A673 (cell line): ENCODE measurements around the gene DNASE1L3. TPM values are rescaled to one million over a fixed set of nuclear protein-coding genes. Genes with fewer than 3 reads are reported as not detected.

Experiments used
- BruUV-seq: library from RNA; stranded (reverse); fragments of 400-500 nt; replicated peaks from 2 replicates; lab custom pipeline; 2021; lab: Mats Ljungman, UMichigan
- CTCF ChIA-PET: fragments of 300-600 bp; sonication (Branson Sonifier 250); formaldehyde crosslinking; loops from one replicate; lab custom pipeline; 2022; ENCODE audit warnings: antibody characterized with exemption; lab: Charles Lee
- POLR2A ChIA-PET: fragments of 300-600 bp; sonication (Branson Sonifier 250); formaldehyde crosslinking; loops from one replicate; lab custom pipeline; 2022; ENCODE audit warnings: antibody characterized with exemption; ENCODE audit not compliant: low non-redundant PET; lab: Charles Lee
- DNase-seq: peaks from one replicate; pipeline ENCODE4 v3.0.0-alpha.2; 2015; ENCODE audit warnings: low spot score
- H3K27ac ChIP-seq: fragments of 200-600 bp; sonication (generic); 2 replicates; pipeline ENCODE4 v1.5.1; 2016; ENCODE audit warnings: mixed run types, low read depth, mild to moderate bottlenecking, mixed read lengths, antibody characterized with exemption, low read length; ENCODE audit not compliant: poor library complexity, severe bottlenecking
- H3K27me3 ChIP-seq: fragments of 200-600 bp; sonication (generic); replicated peaks from 2 replicates; pipeline ENCODE4 v1.6.1; 2017; ENCODE audit warnings: mixed run types, low read depth, mild to moderate bottlenecking, mixed read lengths, antibody characterized with exemption, low read length; ENCODE audit not compliant: insufficient read depth, poor library complexity
- H3K36me3 ChIP-seq: fragments of 200-600 bp; sonication (generic); 2 replicates; pipeline ENCODE4 v1.6.1; 2016; ENCODE audit warnings: mixed run types, mild to moderate bottlenecking, mixed read lengths, antibody characterized with exemption, low read length; ENCODE audit not compliant: insufficient read depth, poor library complexity, severe bottlenecking
- H3K4me1 ChIP-seq: fragments of 200-600 bp; sonication (generic); 2 replicates; pipeline ENCODE4 v1.6.1; 2017; ENCODE audit warnings: mixed run types, mild to moderate bottlenecking, mixed read lengths, antibody characterized with exemption, low read length; ENCODE audit not compliant: insufficient read depth, poor library complexity, severe bottlenecking
- H3K4me3 ChIP-seq: fragments of 200-600 bp; sonication (generic); 2 replicates; pipeline ENCODE4 v1.5.1; 2016; ENCODE audit warnings: low read depth, mixed run types, mild to moderate bottlenecking, mixed read lengths, low read length; ENCODE audit not compliant: poor library complexity, severe bottlenecking
- H3K9me3 ChIP-seq: fragments of 200-600 bp; sonication (generic); 2 replicates; pipeline ENCODE4 v1.6.1; 2016; ENCODE audit warnings: mixed run types, low read depth, mild to moderate bottlenecking, mixed read lengths, antibody characterized with exemption, low read length; ENCODE audit not compliant: poor library complexity, severe bottlenecking
- EZH2 ChIP-seq: fragments of 200-600 bp; sonication (generic); IDR thresholded peaks from 2 replicates; pipeline ENCODE4 v1.6.1; 2017; ENCODE audit warnings: borderline replicate concordance, low read depth, mild to moderate bottlenecking, mixed read lengths, antibody characterized with exemption, low read length; ENCODE audit not compliant: poor library complexity, severe bottlenecking
- intact Hi-C: fragments of 100-400 bp; cut with micrococcal nuclease; formaldehyde crosslinking; loops from one replicate; pipeline ENCODE4 v1.10.0; 2022; ENCODE audit not compliant: unreplicated experiment
- total RNA-seq: library from RNA; stranded (reverse); gene quantifications from 2 replicates; pipeline ENCODE4 v1.2.3, GENCODE V29; 2021
- TF ChIP-seq, protein P1 (sequence below): fragments of 300-800, 200-600 bp; sonication (generic); conservative IDR thresholded peaks from 2 replicates; pipeline ENCODE4 v1.5.1; 2017; ENCODE audit warnings: low read depth, mild to moderate bottlenecking, antibody characterized with exemption, low read length, moderate library complexity, mixed read lengths

Gene DNASE1L3
- total RNA-seq, 1 experiment from 2014 or later: not detected

DNA sequence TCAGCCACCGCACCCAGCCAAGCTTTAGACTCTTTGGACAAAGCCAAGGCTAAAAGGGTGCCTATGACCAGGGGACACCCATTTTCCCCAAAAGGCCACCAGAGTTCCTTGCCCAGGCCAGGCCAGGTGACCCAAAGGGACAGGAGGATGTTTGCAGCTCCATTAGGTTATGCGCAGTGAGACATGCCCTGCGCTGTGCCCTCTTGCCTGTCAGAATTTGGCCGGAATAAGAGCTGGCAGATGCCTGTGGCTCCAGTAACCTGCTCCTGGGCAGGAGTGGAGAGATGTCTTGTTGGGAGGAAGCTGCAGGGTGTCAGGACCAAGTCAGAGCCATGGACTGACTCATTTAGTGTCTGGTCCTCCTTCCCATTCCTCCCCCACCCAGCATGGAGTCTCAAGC, 20.5 kb downstream of the DNASE1L3 start:
- POLR2A ChIA-PET: no interaction called here
- no TSS peak for BruUV-seq

DNA sequence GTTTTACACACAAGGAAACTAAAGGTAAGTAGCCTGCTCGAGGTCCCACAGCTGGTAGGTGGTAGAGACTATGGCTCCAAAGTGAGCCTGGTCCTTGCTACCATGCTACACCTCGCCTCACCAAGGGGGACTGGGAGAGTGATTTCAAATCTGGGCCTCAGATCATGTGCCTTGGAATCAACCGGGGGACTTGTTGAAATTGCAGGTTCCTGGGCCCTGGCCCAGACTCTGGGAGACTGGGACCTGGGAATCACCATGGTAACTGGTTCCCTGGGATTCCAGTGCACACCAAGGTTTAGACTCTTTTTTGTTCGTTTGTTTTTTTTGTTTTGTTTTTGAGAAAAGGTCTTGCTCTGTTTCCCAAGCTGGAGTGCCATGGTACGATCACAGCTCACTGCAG, 21.1 kb downstream of the DNASE1L3 start:
- POLR2A ChIA-PET: no interaction called here
- TF ChIP-seq EZH2: no peak

More for the DNA sequence above, 20.5 kb downstream of the DNASE1L3 start:
- Histone ChIP-seq H3K4me1 (peaks cover 6% of the 10 kb centered on the region), H3K4me3 (no peak overlapping the region), H3K27me3 (no peaks in the 10 kb centered on the region), H3K9me3 (no peaks in the 10 kb centered on the region), H3K36me3 (no peaks in the 10 kb centered on the region), H3K27ac (no peak overlapping the region)
- CTCF ChIA-PET: no interaction called here
- no peak for TF ChIP-seq EZH2
- TF ChIP-seq, protein P1, sequence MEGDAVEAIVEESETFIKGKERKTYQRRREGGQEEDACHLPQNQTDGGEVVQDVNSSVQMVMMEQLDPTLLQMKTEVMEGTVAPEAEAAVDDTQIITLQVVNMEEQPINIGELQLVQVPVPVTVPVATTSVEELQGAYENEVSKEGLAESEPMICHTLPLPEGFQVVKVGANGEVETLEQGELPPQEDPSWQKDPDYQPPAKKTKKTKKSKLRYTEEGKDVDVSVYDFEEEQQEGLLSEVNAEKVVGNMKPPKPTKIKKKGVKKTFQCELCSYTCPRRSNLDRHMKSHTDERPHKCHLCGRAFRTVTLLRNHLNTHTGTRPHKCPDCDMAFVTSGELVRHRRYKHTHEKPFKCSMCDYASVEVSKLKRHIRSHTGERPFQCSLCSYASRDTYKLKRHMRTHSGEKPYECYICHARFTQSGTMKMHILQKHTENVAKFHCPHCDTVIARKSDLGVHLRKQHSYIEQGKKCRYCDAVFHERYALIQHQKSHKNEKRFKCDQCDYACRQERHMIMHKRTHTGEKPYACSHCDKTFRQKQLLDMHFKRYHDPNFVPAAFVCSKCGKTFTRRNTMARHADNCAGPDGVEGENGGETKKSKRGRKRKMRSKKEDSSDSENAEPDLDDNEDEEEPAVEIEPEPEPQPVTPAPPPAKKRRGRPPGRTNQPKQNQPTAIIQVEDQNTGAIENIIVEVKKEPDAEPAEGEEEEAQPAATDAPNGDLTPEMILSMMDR: no peak
- DNase-seq: no peak
- intact Hi-C loops: no loop called here

GRCh38 chr3:58188921-58189451, 21.8 kb downstream of the DNASE1L3 start:
- no peak for DNase-seq
- H3K36me3 ChIP-seq: no peaks in the 10 kb centered on the region
- POLR2A ChIA-PET: no interaction called here
- no peak overlapping the region for H3K4me3 ChIP-seq
- no peak overlapping the region for H3K27ac ChIP-seq
- peaks cover 6% of the 10 kb centered on the region for H3K4me1 ChIP-seq
- no TSS peak for BruUV-seq
- intact Hi-C loops: loop anchor here (5.0 kb wide), 1 partner anchor 223 kb away; no protein-coding TSS in a partner anchor
- CTCF ChIA-PET: no interaction called here
- no peaks in the 10 kb centered on the region for H3K27me3 ChIP-seq
- no peaks in the 10 kb centered on the region for H3K9me3 ChIP-seq
- TF ChIP-seq, protein P1: no peak
- TF ChIP-seq EZH2: no peak

More for the DNA sequence above, 21.1 kb downstream of the DNASE1L3 start:
- no TSS peak for BruUV-seq
- Histone ChIP-seq H3K27me3 (no peaks in the 10 kb centered on the region), H3K9me3 (no peaks in the 10 kb centered on the region), H3K36me3 (no peaks in the 10 kb centered on the region), H3K4me3 (no peak overlapping the region), H3K4me1 (peaks cover 6% of the 10 kb centered on the region), H3K27ac (no peak overlapping the region)
- DNase-seq: no peak
- intact Hi-C loops: loop anchor here (5.0 kb wide), 1 partner anchor 223 kb away; no protein-coding TSS in a partner anchor
- CTCF ChIA-PET: no interaction called here
